ENCODE results near the gene TP63.

DNA sequence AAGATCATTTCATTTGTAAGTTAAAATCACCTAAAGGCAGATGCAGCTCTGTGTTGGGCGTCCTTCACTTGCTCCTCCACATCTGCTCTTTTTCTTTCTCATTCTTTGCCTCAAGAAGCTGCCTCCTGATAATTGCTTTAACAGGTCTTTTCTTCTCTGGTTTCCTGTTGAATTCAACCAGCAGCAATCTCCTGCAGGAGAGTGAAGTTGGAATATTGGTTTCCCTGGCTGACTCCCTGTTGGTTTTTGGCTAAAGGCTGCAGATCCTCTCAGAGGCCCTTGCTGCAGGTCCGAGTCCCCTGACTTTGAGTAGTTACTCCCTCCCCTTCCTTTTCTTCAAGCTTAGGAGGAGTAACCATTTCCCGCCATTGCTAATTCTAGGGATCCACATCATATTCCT is 4.2 kb downstream of the TP63 start:
- TF ChIP-seq, protein P1, sequence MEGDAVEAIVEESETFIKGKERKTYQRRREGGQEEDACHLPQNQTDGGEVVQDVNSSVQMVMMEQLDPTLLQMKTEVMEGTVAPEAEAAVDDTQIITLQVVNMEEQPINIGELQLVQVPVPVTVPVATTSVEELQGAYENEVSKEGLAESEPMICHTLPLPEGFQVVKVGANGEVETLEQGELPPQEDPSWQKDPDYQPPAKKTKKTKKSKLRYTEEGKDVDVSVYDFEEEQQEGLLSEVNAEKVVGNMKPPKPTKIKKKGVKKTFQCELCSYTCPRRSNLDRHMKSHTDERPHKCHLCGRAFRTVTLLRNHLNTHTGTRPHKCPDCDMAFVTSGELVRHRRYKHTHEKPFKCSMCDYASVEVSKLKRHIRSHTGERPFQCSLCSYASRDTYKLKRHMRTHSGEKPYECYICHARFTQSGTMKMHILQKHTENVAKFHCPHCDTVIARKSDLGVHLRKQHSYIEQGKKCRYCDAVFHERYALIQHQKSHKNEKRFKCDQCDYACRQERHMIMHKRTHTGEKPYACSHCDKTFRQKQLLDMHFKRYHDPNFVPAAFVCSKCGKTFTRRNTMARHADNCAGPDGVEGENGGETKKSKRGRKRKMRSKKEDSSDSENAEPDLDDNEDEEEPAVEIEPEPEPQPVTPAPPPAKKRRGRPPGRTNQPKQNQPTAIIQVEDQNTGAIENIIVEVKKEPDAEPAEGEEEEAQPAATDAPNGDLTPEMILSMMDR (conservative IDR thresholded peaks at IDR 0.05; ENCODE audit: low read depth in 2 of 2): no peak
- TF ChIP-seq EZH2 (IDR thresholded peaks at IDR 0.05; ENCODE audit: low read depth, unreplicated experiment) (no peak), REST (IDR thresholded peaks at IDR 0.05; ENCODE audit: unreplicated experiment) (no peak), ZNF114 (CRISPR knock-in tag; IDR thresholded peaks at IDR 0.05) (peak; percentile 64; the same call in 1 of the 2 replicates), JUNB (IDR thresholded peaks at IDR 0.05; ENCODE audit: unreplicated experiment) (no peak)
- TF ChIP-seq, protein P2, sequence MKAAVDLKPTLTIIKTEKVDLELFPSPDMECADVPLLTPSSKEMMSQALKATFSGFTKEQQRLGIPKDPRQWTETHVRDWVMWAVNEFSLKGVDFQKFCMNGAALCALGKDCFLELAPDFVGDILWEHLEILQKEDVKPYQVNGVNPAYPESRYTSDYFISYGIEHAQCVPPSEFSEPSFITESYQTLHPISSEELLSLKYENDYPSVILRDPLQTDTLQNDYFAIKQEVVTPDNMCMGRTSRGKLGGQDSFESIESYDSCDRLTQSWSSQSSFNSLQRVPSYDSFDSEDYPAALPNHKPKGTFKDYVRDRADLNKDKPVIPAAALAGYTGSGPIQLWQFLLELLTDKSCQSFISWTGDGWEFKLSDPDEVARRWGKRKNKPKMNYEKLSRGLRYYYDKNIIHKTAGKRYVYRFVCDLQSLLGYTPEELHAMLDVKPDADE (IDR thresholded peaks at IDR 0.05): no peak

Data from GM23338 (cell line).